PFSK-1 (cell line): Measurements from ENCODE around the gene COL11A2.

Experiments used
- FOXP2 ChIP-seq: optimal IDR thresholded peaks from 2 replicates; pipeline ENCODE3; 2011; ENCODE audit warnings: borderline replicate concordance, control low read depth, inconsistent platforms; ENCODE audit not compliant: insufficient read depth; ENCODE audit errors: extremely low read length, extremely low read depth
- POLR2AphosphoS5 ChIP-seq: IDR thresholded peaks from 2 replicates; pipeline ENCODE4 v1.6.1; 2012; ENCODE audit warnings: low read depth, mild to moderate bottlenecking, control low read depth, low read length, moderate library complexity
- SIN3A ChIP-seq: IDR thresholded peaks from 2 replicates; pipeline ENCODE4 v1.6.1; 2012; ENCODE audit warnings: mild to moderate bottlenecking, low read length, moderate library complexity, borderline replicate concordance; ENCODE audit not compliant: insufficient read depth
- TAF1 ChIP-seq: IDR thresholded peaks from 2 replicates; pipeline ENCODE4 v1.6.1; 2012; ENCODE audit warnings: low read length, control low read depth, borderline replicate concordance; ENCODE audit not compliant: insufficient read depth
- TF ChIP-seq, protein P1 (sequence below), 2 experiments: IDR thresholded peaks; 2 replicates each; pipeline versions ENCODE4 v1.6.1 to v1.8.0; 2011 to 2012; ENCODE audit warnings: low read depth in 2 of 2, low read length in 2 of 2, control low read depth in 1 of 2, inconsistent platforms in 1 of 2, mild to moderate bottlenecking in 1 of 2, moderate library complexity in 1 of 2; ENCODE audit not compliant: insufficient read depth in 1 of 2

Gene COL11A2

GRCh38 chr6:33120001-33120400 lies 72.3 kb downstream of the COL11A2 start:
- TF ChIP-seq, protein P1, sequence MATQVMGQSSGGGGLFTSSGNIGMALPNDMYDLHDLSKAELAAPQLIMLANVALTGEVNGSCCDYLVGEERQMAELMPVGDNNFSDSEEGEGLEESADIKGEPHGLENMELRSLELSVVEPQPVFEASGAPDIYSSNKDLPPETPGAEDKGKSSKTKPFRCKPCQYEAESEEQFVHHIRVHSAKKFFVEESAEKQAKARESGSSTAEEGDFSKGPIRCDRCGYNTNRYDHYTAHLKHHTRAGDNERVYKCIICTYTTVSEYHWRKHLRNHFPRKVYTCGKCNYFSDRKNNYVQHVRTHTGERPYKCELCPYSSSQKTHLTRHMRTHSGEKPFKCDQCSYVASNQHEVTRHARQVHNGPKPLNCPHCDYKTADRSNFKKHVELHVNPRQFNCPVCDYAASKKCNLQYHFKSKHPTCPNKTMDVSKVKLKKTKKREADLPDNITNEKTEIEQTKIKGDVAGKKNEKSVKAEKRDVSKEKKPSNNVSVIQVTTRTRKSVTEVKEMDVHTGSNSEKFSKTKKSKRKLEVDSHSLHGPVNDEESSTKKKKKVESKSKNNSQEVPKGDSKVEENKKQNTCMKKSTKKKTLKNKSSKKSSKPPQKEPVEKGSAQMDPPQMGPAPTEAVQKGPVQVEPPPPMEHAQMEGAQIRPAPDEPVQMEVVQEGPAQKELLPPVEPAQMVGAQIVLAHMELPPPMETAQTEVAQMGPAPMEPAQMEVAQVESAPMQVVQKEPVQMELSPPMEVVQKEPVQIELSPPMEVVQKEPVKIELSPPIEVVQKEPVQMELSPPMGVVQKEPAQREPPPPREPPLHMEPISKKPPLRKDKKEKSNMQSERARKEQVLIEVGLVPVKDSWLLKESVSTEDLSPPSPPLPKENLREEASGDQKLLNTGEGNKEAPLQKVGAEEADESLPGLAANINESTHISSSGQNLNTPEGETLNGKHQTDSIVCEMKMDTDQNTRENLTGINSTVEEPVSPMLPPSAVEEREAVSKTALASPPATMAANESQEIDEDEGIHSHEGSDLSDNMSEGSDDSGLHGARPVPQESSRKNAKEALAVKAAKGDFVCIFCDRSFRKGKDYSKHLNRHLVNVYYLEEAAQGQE (IDR thresholded peaks at IDR 0.05; ENCODE audit: insufficient read depth in 1 of 2, low read depth in 2 of 2, low read length in 2 of 2): no peak
- TF ChIP-seq TAF1 (no peak), FOXP2 (no peak), POLR2AphosphoS5 (no peak), SIN3A (no peak)

- TF ChIP-seq TAF1: no peak
- no peak for TF ChIP-seq FOXP2
- TF ChIP-seq, protein P1 (IDR thresholded peaks at IDR 0.05; ENCODE audit: insufficient read depth in 1 of 2, low read depth in 2 of 2, low read length in 2 of 2): no peak
- no peak for TF ChIP-seq POLR2AphosphoS5
- no peak for TF ChIP-seq SIN3A
These were observed 73.6 kb downstream of the COL11A2 start for GRCh38 chr6:33118525-33119123.

DNA sequence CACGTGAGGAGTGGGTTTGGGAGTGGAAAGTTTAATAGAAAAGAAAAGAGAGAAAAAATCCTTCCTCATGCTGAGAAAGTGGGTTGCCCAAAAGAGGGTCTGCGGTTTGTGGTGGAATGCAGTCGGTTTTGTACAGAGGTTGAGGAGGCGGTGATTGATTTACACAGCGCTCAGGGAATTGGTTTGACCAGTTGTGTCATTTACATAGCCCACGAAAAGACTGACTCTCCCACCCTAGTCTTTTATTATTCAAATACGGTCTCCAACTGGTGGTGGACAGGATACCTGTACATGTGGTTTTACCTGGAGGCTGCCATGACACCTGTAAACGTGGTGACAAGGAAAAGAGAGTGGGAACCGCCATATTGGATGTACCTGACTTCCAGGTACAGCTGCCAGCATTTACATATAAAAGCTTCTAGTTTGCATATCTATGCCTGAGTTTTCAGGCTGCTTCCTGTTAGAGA lies 74.4 kb downstream of the COL11A2 start:
- TF ChIP-seq FOXP2: no peak
- no peak for TF ChIP-seq SIN3A
- TF ChIP-seq TAF1: no peak
- TF ChIP-seq POLR2AphosphoS5: no peak
- TF ChIP-seq, protein P1 (IDR thresholded peaks at IDR 0.05; ENCODE audit: insufficient read depth in 1 of 2, low read depth in 2 of 2, low read length in 2 of 2): no peak

GRCh38 chr6:33116841-33117711 lies 75.2 kb downstream of the COL11A2 start:
- no peak for TF ChIP-seq SIN3A
- TF ChIP-seq TAF1: no peak
- no peak for TF ChIP-seq FOXP2
- no peak for TF ChIP-seq POLR2AphosphoS5
- TF ChIP-seq, protein P1 (IDR thresholded peaks at IDR 0.05; ENCODE audit: insufficient read depth in 1 of 2, low read depth in 2 of 2, low read length in 2 of 2): no peak
